ENCODE results near the gene ATRIP. TPM values are rescaled to one million over a fixed set of nuclear protein-coding genes. Genes with fewer than 3 reads are reported as not detected.

Gene ATRIP
- polyA plus RNA-seq, 1 donor (not counting 4 experiments of a cell fraction or from before 2014, with no cell fraction given) = 9.7 TPM

DNA sequence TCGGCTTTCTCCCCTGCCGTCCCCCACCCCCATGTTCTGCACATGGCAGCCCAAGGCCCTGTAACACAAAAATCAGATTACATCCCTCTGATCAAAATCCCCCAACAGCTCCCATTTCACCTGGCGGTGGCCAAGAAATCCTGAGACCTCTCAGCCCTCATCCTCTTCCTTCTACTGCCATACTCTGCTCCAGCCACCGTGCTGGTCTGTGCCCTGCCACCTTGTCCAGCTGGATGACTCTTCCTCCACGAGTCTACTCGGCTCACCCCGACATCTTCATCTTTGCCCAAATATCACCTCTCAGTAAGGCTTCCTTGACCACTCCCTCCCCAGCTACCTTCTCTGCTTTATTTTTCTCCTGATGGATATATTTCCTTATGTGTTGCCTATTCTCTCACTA is 9.7 kb upstream of the ATRIP start:
- FAIRE-seq (no peak), DNase-seq (ENCODE audit: low read depth, low spot score) (no peak)
- no peaks in the 10 kb centered on the region for H3K9me3 ChIP-seq (ENCODE audit: control insufficient read depth, low read depth, low read length)
- H3K4me2 ChIP-seq (ENCODE audit: control insufficient read depth, extremely low read depth, insufficient read depth, low read depth, low read length) = no peak overlapping the region
- peaks cover 4% of the 10 kb centered on the region for H4K20me1 ChIP-seq (ENCODE audit: control insufficient read depth, extremely low read depth, insufficient read depth, low read length)
- peaks cover 30% of the 10 kb centered on the region for H3K79me2 ChIP-seq (ENCODE audit: control insufficient read depth, insufficient read depth, low read length)
- dilution Hi-C loops (cut with MboI; ENCODE audit: extremely low pct_ligation_motif_present, low sequenced_read_pairs) = loop anchor here (25.0 kb wide), 1 partner anchor 175 kb away; no protein-coding TSS in a partner anchor
- peaks cover 3% of the 10 kb centered on the region for H3K9me1 ChIP-seq (ENCODE audit: control insufficient read depth, extremely low read depth, insufficient read depth, low read length)
- H3K9ac ChIP-seq (ENCODE audit: control insufficient read depth, extremely low read depth, insufficient read depth, low read length) = no peak overlapping the region
- no peak overlapping the region for H2AFZ ChIP-seq (ENCODE audit: control insufficient read depth, low read length)
- TF ChIP-seq, protein P1, sequence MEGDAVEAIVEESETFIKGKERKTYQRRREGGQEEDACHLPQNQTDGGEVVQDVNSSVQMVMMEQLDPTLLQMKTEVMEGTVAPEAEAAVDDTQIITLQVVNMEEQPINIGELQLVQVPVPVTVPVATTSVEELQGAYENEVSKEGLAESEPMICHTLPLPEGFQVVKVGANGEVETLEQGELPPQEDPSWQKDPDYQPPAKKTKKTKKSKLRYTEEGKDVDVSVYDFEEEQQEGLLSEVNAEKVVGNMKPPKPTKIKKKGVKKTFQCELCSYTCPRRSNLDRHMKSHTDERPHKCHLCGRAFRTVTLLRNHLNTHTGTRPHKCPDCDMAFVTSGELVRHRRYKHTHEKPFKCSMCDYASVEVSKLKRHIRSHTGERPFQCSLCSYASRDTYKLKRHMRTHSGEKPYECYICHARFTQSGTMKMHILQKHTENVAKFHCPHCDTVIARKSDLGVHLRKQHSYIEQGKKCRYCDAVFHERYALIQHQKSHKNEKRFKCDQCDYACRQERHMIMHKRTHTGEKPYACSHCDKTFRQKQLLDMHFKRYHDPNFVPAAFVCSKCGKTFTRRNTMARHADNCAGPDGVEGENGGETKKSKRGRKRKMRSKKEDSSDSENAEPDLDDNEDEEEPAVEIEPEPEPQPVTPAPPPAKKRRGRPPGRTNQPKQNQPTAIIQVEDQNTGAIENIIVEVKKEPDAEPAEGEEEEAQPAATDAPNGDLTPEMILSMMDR (optimal IDR thresholded peaks at IDR 0.05 in 1 of 3, IDR thresholded peaks at IDR 0.05 in 1 of 3, conservative IDR thresholded peaks at IDR 0.05 in 1 of 3; ENCODE audit: extremely low read depth in 1 of 3, insufficient read depth in 2 of 3, low read length in 3 of 3) = no peak
- TF ChIP-seq EZH2 (IDR thresholded peaks at IDR 0.05; ENCODE audit: low read length) = no peak
- H3K27ac ChIP-seq (ENCODE audit: control insufficient read depth, insufficient read depth, low read length) = no peak overlapping the region
- no peak overlapping the region for H3K4me3 ChIP-seq (ENCODE audit: control insufficient read depth in 2 of 3, extremely low read depth in 1 of 3, insufficient read depth in 2 of 3, low read depth in 1 of 3, low read length in 3 of 3)
- peaks cover 52% of the 10 kb centered on the region for H3K4me1 ChIP-seq (ENCODE audit: control insufficient read depth, extremely low read depth, insufficient read depth, low read length)
- no peaks in the 10 kb centered on the region for H3K27me3 ChIP-seq (ENCODE audit: control insufficient read depth, extremely low read depth, insufficient read depth, low read length)
- peaks cover 4 to 26% of the 10 kb centered on the region in 2 experiments for H3K36me3 ChIP-seq (ENCODE audit: control insufficient read depth in 2 of 2, extremely low read depth in 1 of 2, insufficient read depth in 2 of 2, low read length in 2 of 2)

DNA sequence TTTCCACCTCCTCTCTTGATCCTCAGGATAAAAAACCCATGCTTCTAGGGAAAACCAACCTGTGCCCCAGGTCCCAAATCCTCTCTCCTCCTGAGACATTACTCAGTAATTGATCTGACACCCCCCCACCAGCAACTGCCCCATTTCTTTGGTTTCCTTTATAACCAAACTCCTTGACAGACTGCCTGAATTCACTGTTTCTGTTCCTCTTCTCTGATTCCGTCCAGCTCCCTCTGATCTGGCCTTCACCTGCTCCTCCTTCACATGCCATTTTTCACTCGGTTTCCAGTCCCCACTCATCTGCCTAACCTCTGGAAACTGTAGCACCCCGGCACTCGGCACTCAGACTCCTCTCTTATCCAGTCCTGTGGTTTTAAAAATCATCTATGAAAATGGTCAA is 8.7 kb upstream of the ATRIP start:
- no peak overlapping the region for H3K4me2 ChIP-seq (ENCODE audit: control insufficient read depth, extremely low read depth, insufficient read depth, low read depth, low read length)
- no peak overlapping the region for H3K9ac ChIP-seq (ENCODE audit: control insufficient read depth, extremely low read depth, insufficient read depth, low read length)
- no peak overlapping the region for H3K4me3 ChIP-seq (ENCODE audit: control insufficient read depth in 2 of 3, extremely low read depth in 1 of 3, insufficient read depth in 2 of 3, low read depth in 1 of 3, low read length in 3 of 3)
- peaks cover 5 to 24% of the 10 kb centered on the region in 2 experiments for H3K36me3 ChIP-seq (ENCODE audit: control insufficient read depth in 2 of 2, extremely low read depth in 1 of 2, insufficient read depth in 2 of 2, low read length in 2 of 2)
- H3K9me1 ChIP-seq (ENCODE audit: control insufficient read depth, extremely low read depth, insufficient read depth, low read length) = peaks cover 3% of the 10 kb centered on the region
- H4K20me1 ChIP-seq (ENCODE audit: control insufficient read depth, extremely low read depth, insufficient read depth, low read length) = peaks cover 4% of the 10 kb centered on the region
- H3K4me1 ChIP-seq (ENCODE audit: control insufficient read depth, extremely low read depth, insufficient read depth, low read length) = peaks cover 43% of the 10 kb centered on the region
- FAIRE-seq (no peak), DNase-seq (ENCODE audit: low read depth, low spot score) (no peak)
- peaks cover 38% of the 10 kb centered on the region for H3K79me2 ChIP-seq (ENCODE audit: control insufficient read depth, insufficient read depth, low read length)
- no peak overlapping the region for H3K27ac ChIP-seq (ENCODE audit: control insufficient read depth, insufficient read depth, low read length)
- dilution Hi-C loops (cut with MboI; ENCODE audit: extremely low pct_ligation_motif_present, low sequenced_read_pairs) = loop anchor here (25.0 kb wide), 1 partner anchor 176 kb away; no protein-coding TSS in a partner anchor
- TF ChIP-seq, protein P1 (optimal IDR thresholded peaks at IDR 0.05 in 1 of 3, IDR thresholded peaks at IDR 0.05 in 1 of 3, conservative IDR thresholded peaks at IDR 0.05 in 1 of 3; ENCODE audit: extremely low read depth in 1 of 3, insufficient read depth in 2 of 3, low read length in 3 of 3) = no peak
- TF ChIP-seq EZH2 (IDR thresholded peaks at IDR 0.05; ENCODE audit: low read length) = no peak
- no peaks in the 10 kb centered on the region for H3K27me3 ChIP-seq (ENCODE audit: control insufficient read depth, extremely low read depth, insufficient read depth, low read length)
- no peak overlapping the region for H2AFZ ChIP-seq (ENCODE audit: control insufficient read depth, low read length)
- no peaks in the 10 kb centered on the region for H3K9me3 ChIP-seq (ENCODE audit: control insufficient read depth, low read depth, low read length)
